ENCODE data around the gene BRD1. TPM values are rescaled to one million over a fixed set of nuclear protein-coding genes. Genes with fewer than 3 reads are reported as not detected.

BRD1 gene
- total and polyA plus RNA-seq, 7 experiments from 2014 or later = 2.8 to 130 (median 84.5) TPM

DNA sequence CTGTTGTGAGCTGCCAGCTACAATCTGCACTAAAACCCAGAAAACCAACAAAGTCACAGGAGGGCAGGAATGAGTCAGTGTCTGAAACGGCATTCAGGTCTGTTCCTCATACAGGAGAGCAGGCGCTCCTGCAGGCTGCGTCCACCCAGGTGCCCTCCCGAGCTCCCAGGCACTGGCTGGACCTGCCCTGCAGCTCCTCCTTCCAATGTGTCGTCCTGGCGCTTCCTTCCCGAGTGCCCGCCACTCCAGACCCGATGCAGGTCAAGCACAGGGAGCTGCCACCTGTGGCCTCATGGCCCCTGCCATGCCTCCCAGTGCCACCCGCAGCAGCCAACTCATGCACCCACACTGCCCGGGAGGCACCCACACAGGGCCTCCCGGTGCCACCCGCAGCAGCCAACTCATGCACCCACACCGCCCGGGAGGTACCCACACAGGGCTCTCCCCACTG, 12.0 kb downstream of the BRD1 start:
- ChIA-PET POLR2A (interaction anchor here (1.4 kb wide), 1 partner anchor 14 kb away, joined by 4 read pairs; no protein-coding TSS in a partner anchor), CTCF (no interaction called here)
- Mint-ChIP-seq H3K4me3 (peak overlapping the region in 3 of 10 donors; percentile 31 to 44 (median 37)), H3K4me1 (peaks cover 51 to 85% (median 77%) of the 10 kb centered on the region in 7 donors), H3K27ac (peak overlapping the region in 5 of 9 donors; percentile 14 to 67 (median 62)), H3K27me3 (no peaks in the 10 kb centered on the region), H3K9me3 (no peaks in the 10 kb centered on the region), H3K36me3 (peaks cover 0 to 28% (median 19%) of the 10 kb centered on the region in 5 donors)
- H3K4me1 ChIP-seq (ENCODE audit: control insufficient read depth in 2 of 2, insufficient read depth in 2 of 2, low read length in 2 of 2) = peaks cover 15 to 37% of the 10 kb centered on the region in 2 donors
- DNase-seq (no peak), ATAC-seq (no peak)
- intact Hi-C loops (cut with micrococcal nuclease) = no loop called here
- H3K27ac ChIP-seq (ENCODE audit: low read depth, low read length) = no peak overlapping the region
- no peaks in the 10 kb centered on the region for H3K9me3 ChIP-seq (ENCODE audit: control insufficient read depth in 2 of 3, low read length in 3 of 3)
- peaks cover 8 to 44% (median 18%) of the 10 kb centered on the region in 3 experiments for H3K36me3 ChIP-seq (ENCODE audit: control insufficient read depth in 2 of 3, insufficient read depth in 3 of 3, low read length in 3 of 3)
- no peaks in the 10 kb centered on the region for H3K27me3 ChIP-seq (ENCODE audit: control insufficient read depth in 2 of 2, insufficient read depth in 2 of 2, low read length in 2 of 2)
- H3K4me3 ChIP-seq (ENCODE audit: low read length) = no peak overlapping the region

DNA sequence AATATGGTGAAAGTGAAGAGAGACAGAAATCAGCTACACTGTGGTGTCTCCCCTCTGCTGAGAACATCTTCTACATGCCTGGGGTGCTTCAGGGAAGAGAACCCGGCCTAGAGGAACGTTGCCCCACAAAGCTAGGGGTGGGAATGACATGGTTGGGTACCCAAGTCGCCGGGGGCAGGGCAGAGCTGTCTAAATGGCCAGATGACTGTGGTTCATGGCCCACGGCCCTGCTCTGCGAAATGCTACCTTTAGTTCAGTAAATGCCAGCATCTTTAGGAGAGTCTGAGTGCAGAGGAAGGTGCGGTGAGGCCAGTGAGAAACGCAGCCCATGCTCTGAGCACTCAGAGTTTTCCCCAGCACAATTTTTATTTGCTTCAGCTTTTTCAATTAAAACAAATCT, 12.8 kb downstream of the BRD1 start:
- Histone ChIP-seq H3K27me3 (ENCODE audit: control insufficient read depth in 2 of 2, insufficient read depth in 2 of 2, low read length in 2 of 2) (no peaks in the 10 kb centered on the region), H3K4me1 (ENCODE audit: control insufficient read depth in 2 of 2, insufficient read depth in 2 of 2, low read length in 2 of 2) (peaks cover 15 to 44% of the 10 kb centered on the region in 2 donors), H3K4me3 (ENCODE audit: low read length) (no peak overlapping the region), H3K9me3 (ENCODE audit: control insufficient read depth in 2 of 3, low read length in 3 of 3) (no peaks in the 10 kb centered on the region), H3K36me3 (ENCODE audit: control insufficient read depth in 2 of 3, insufficient read depth in 3 of 3, low read length in 3 of 3) (peaks cover 8 to 38% (median 13%) of the 10 kb centered on the region in 3 experiments), H3K27ac (ENCODE audit: low read depth, low read length) (no peak overlapping the region)
- H3K4me3 Mint-ChIP-seq = peak overlapping the region in 6 of 10 donors; percentile 29 to 51 (median 32)
- CTCF ChIA-PET = no interaction called here
- no peaks in the 10 kb centered on the region for H3K27me3 Mint-ChIP-seq
- peaks cover 58 to 88% (median 79%) of the 10 kb centered on the region in 7 donors for H3K4me1 Mint-ChIP-seq
- DNase-seq (no peak), ATAC-seq (no peak)
- POLR2A ChIA-PET = interaction anchor here (0.8 to 1.4 kb wide), 5 partner anchors 9 to 25 kb away, joined by 3 to 5 read pairs (median 3); partner anchors contain the start of gene BRD1
- intact Hi-C loops (cut with micrococcal nuclease) = no loop called here
- peak overlapping the region in 6 of 9 donors; percentile 40 to 69 (median 54) for H3K27ac Mint-ChIP-seq
- no peaks in the 10 kb centered on the region for H3K9me3 Mint-ChIP-seq
- peaks cover 0 to 28% (median 20%) of the 10 kb centered on the region in 5 donors for H3K36me3 Mint-ChIP-seq

DNA sequence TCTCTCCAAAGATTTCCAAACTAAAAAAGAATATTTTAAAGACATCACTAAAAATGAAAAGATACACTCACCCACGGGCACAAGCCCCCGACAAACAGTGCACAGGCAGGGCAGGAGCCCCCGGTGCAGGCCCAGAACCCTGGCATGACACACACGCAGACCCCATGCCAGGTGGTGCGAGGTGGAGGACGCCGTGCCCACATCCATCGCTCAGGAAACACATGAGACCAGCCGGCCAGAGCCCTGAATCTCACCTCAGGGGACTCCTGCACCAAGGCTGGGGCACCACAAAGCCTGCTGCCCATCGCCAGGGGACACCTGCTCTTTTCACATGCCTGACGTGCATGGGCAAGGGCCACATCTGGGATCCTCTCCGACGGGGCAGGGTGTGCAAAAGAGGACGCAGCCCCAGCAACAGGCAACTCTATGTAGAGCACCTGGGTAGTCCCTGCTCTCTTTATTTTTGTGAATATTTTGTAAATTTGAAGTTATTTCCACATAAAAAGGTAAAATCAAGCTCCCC, 13.4 kb downstream of the BRD1 start:
- ATAC-seq = no peak
- Mint-ChIP-seq H3K27ac (peak overlapping the region; percentile 18 to 81 (median 59)), H3K4me3 (peak overlapping the region in 5 of 10 donors; percentile 29 to 51 (median 29)), H3K4me1 (peaks cover 61 to 93% (median 85%) of the 10 kb centered on the region in 7 donors), H3K9me3 (no peaks in the 10 kb centered on the region), H3K27me3 (no peaks in the 10 kb centered on the region), H3K36me3 (peaks cover 0 to 27% (median 20%) of the 10 kb centered on the region in 5 donors)
- Histone ChIP-seq H3K4me1 (ENCODE audit: control insufficient read depth in 2 of 2, insufficient read depth in 2 of 2, low read length in 2 of 2) (peaks cover 15 to 45% of the 10 kb centered on the region in 2 donors), H3K27ac (ENCODE audit: low read depth, low read length) (no peak overlapping the region), H3K9me3 (ENCODE audit: control insufficient read depth in 2 of 3, low read length in 3 of 3) (no peaks in the 10 kb centered on the region), H3K27me3 (ENCODE audit: control insufficient read depth in 2 of 2, insufficient read depth in 2 of 2, low read length in 2 of 2) (no peaks in the 10 kb centered on the region), H3K36me3 (ENCODE audit: control insufficient read depth in 2 of 3, insufficient read depth in 3 of 3, low read length in 3 of 3) (peaks cover 8 to 37% (median 13%) of the 10 kb centered on the region in 3 experiments), H3K4me3 (ENCODE audit: low read length) (no peak overlapping the region)
- POLR2A ChIA-PET = interaction anchor here (0.8 to 1.4 kb wide), 6 partner anchors 8 to 25 kb away, joined by 3 to 5 read pairs (median 4); partner anchors contain the start of gene BRD1
- CTCF ChIA-PET = no interaction called here
- no peak for DNase-seq
- intact Hi-C loops (cut with micrococcal nuclease) = no loop called here

DNA sequence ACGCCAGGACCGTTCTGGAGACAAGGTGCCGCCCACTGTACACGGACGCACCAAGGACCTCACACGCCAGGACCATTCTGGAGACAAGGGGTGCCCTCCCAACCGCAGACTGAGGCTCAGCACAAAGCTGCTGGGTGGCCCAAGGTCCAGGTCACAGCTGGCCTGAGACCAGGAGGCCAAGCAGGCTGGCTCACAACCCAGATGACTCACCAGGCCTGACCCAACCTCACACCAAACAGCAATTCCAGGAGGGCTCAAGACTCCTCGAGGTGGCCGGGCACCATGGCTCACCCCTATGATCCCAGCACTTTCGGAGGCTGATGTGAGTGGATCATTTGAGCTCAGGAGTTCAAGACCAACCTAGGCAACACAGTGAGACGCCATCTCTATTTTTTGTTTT, 14.8 kb downstream of the BRD1 start:
- ChIA-PET POLR2A (interaction anchor here (1.2 to 1.6 kb wide), 4 partner anchors 13 to 105 kb away, joined by 3 to 6 read pairs (median 4); partner anchors contain the start of genes ALG12 and CRELD2), CTCF (interaction anchor here (0.6 kb wide), 1 partner anchor 212 kb away, joined by 4 read pairs; no protein-coding TSS in a partner anchor)
- H3K36me3 Mint-ChIP-seq = peaks cover 0 to 21% (median 13%) of the 10 kb centered on the region in 5 donors
- H3K4me1 Mint-ChIP-seq = peaks cover 61 to 92% (median 85%) of the 10 kb centered on the region in 7 donors
- Histone ChIP-seq H3K9me3 (ENCODE audit: control insufficient read depth in 2 of 3, low read length in 3 of 3) (no peaks in the 10 kb centered on the region), H3K27ac (ENCODE audit: low read depth, low read length) (no peak overlapping the region), H3K36me3 (ENCODE audit: control insufficient read depth in 2 of 3, insufficient read depth in 3 of 3, low read length in 3 of 3) (peaks cover 1 to 24% (median 9%) of the 10 kb centered on the region in 3 experiments), H3K27me3 (ENCODE audit: control insufficient read depth in 2 of 2, insufficient read depth in 2 of 2, low read length in 2 of 2) (no peaks in the 10 kb centered on the region), H3K4me3 (ENCODE audit: low read length) (no peak overlapping the region), H3K4me1 (ENCODE audit: control insufficient read depth in 2 of 2, insufficient read depth in 2 of 2, low read length in 2 of 2) (peaks cover 22 to 51% of the 10 kb centered on the region in 2 donors)
- ATAC-seq = no peak
- no peak for DNase-seq
- no peaks in the 10 kb centered on the region for H3K9me3 Mint-ChIP-seq
- intact Hi-C loops (cut with micrococcal nuclease) = no loop called here
- peak overlapping the region in 6 of 9 donors; percentile 46 to 65 (median 62) for H3K27ac Mint-ChIP-seq
- H3K27me3 Mint-ChIP-seq = no peaks in the 10 kb centered on the region
- peak overlapping the region in 1 of 10 donors; percentile 27 for H3K4me3 Mint-ChIP-seq

DNA sequence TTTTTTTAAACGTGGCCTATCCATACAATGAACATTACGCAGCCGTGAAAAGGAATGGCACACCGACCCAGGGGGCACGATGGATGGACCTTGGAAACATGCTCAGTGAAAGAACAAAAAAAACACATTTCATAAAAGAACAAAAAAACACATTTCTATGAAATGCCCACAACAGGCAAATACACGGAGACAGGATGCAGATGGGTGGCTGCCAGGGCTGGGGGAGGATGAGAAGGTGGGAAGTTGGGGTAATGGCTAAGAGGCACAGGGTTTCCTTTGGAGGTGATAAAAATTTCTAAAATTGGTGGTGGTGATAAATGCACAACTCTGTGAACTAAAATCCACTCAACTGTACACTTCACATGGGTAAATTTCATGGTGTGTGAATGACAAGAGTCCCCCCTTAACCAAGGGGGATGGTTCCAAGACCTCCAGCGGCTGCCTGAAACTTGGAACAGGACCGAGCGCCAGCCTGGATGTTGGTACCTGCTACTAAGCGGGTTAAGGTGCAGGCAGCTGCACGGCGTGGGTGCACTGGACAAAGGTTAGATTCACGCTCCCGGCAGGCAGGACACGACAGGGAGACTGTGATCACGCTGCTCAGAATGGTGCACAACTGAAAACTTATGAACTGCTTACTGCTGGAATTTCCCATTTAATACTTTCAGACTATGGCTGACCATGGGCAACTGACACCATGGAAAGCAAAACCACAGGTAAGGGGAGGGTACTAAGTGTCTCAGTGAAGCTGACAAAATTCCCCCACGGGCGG, 16.5 kb downstream of the BRD1 start:
- H3K27ac ChIP-seq (ENCODE audit: low read depth, low read length) = no peak overlapping the region

DNA sequence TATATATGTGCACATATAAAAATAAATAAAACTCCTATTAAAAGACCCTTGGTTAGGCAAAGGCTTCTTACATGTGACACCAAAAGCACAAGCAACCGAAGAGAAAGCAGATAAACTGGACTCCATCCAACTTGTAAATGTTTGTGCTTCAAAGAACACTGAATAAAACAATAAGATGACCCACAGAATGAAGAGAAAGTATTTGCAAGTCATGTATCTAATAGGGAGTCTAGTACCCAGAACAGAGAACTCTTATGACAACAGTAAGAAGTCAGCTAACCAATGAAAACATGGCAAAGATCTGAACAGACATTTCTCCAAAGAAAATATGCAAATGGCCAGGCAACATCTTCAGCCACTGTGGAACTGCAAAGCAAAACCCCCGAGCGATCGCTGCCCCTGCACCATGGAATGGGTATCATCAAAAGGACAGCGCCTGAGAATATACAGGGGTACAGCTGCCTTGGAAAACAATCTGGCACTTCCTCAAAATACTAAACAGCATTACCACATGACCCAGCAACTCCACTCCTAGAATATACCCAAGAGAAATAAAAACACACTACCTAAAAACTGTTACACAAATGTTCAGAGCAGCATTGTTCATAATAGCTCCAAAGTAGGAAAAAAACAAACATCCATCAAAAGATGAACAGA, 17.2 kb downstream of the BRD1 start:
- Histone ChIP-seq H3K27ac (ENCODE audit: low read depth, low read length) (no peak overlapping the region), H3K27me3 (ENCODE audit: control insufficient read depth in 2 of 2, insufficient read depth in 2 of 2, low read length in 2 of 2) (no peaks in the 10 kb centered on the region), H3K36me3 (ENCODE audit: control insufficient read depth in 2 of 3, insufficient read depth in 3 of 3, low read length in 3 of 3) (peaks cover 0 to 9% (median 0%) of the 10 kb centered on the region in 3 experiments), H3K4me3 (ENCODE audit: low read length) (no peak overlapping the region), H3K4me1 (ENCODE audit: control insufficient read depth in 2 of 2, insufficient read depth in 2 of 2, low read length in 2 of 2) (peaks cover 22 to 55% of the 10 kb centered on the region in 2 donors), H3K9me3 (ENCODE audit: control insufficient read depth in 2 of 3, low read length in 3 of 3) (no peaks in the 10 kb centered on the region)
- H3K4me1 Mint-ChIP-seq = peaks cover 62 to 90% (median 80%) of the 10 kb centered on the region in 7 donors
- no peak for DNase-seq
- CTCF ChIA-PET = interaction anchor here (2.0 kb wide), 1 partner anchor 8 kb away, joined by 8 read pairs; no protein-coding TSS in a partner anchor
- H3K36me3 Mint-ChIP-seq = peaks cover 0 to 29% (median 12%) of the 10 kb centered on the region in 5 donors
- POLR2A ChIA-PET = interaction anchor here (1.2 to 3.3 kb wide), 5 partner anchors 11 to 32 kb away, joined by 3 to 22 read pairs (median 6); partner anchors contain the start of gene BRD1
- H3K27ac Mint-ChIP-seq = peak overlapping the region; percentile 15 to 98 (median 83)
- H3K4me3 Mint-ChIP-seq = peak overlapping the region in 9 of 10 donors; percentile 11 to 76 (median 54)
- intact Hi-C loops (cut with micrococcal nuclease) = no loop called here
- no peaks in the 10 kb centered on the region for H3K9me3 Mint-ChIP-seq
- ATAC-seq = no peak
- H3K27me3 Mint-ChIP-seq = no peaks in the 10 kb centered on the region

More for the DNA sequence above, 16.5 kb downstream of the BRD1 start:
- intact Hi-C loops (cut with micrococcal nuclease) = no loop called here
- Histone ChIP-seq H3K36me3 (ENCODE audit: control insufficient read depth in 2 of 3, insufficient read depth in 3 of 3, low read length in 3 of 3) (peaks cover 0 to 14% (median 0%) of the 10 kb centered on the region in 3 experiments), H3K9me3 (ENCODE audit: control insufficient read depth in 2 of 3, low read length in 3 of 3) (no peaks in the 10 kb centered on the region), H3K27me3 (ENCODE audit: control insufficient read depth in 2 of 2, insufficient read depth in 2 of 2, low read length in 2 of 2) (no peaks in the 10 kb centered on the region), H3K4me1 (ENCODE audit: control insufficient read depth in 2 of 2, insufficient read depth in 2 of 2, low read length in 2 of 2) (peaks cover 22 to 51% of the 10 kb centered on the region in 2 donors), H3K4me3 (ENCODE audit: low read length) (no peak overlapping the region)
- ATAC-seq (no peak), DNase-seq (no peak)
- Mint-ChIP-seq H3K4me1 (peaks cover 65 to 92% (median 82%) of the 10 kb centered on the region in 7 donors), H3K27me3 (no peaks in the 10 kb centered on the region), H3K27ac (peak overlapping the region in 8 of 9 donors; percentile 67 to 98 (median 84)), H3K9me3 (no peaks in the 10 kb centered on the region), H3K4me3 (peak overlapping the region; percentile 14 to 76 (median 58)), H3K36me3 (peaks cover 0 to 27% (median 11%) of the 10 kb centered on the region in 5 donors)
- CTCF ChIA-PET = no interaction called here
- POLR2A ChIA-PET = interaction anchor here (1.2 to 3.2 kb wide), 6 partner anchors 10 to 22 kb away, joined by 3 to 15 read pairs (median 5); no protein-coding TSS in a partner anchor
